ENCODE measurements around the gene LAYN. TPM values are rescaled to one million over a fixed set of nuclear protein-coding genes. Genes with fewer than 3 reads are reported as not detected.

Gene LAYN
- total RNA-seq, 2 experiments from 2014 or later, result 92.2 to 93.7 TPM

DNA sequence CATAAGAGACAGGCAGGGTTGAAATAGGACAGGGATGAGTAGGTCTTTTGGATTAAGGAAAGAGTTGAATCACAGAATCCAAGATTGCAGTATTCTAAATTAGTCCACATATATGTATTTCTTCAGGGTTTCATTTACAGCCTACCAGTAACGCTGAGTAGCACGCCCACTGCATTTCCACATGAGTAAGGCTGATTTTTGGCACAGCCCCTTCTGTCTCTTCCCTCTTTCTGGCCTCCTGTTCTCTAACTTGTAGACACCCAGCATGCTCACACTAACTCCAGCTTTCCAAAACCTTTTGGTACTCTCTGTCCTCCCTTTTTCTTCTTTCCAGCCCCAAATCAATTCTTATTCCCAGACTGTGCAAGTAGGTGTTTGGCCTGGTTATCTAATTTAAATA, 58.0 kb downstream of the LAYN start:
- H3K36me3 Mint-ChIP-seq (ENCODE audit: low read depth), result peaks cover 3% of the 10 kb centered on the region
- peaks cover 8% of the 10 kb centered on the region for H3K27me3 Mint-ChIP-seq
- POLR2A ChIA-PET, result no interaction called here
- H3K4me1 Mint-ChIP-seq (ENCODE audit: low read depth), result peaks cover 13% of the 10 kb centered on the region
- H3K4me3 Mint-ChIP-seq, result no peak overlapping the region
- DNase-seq, result no peak
- no peak for ATAC-seq
- CTCF ChIA-PET, result interaction anchor here (1.6 to 4.3 kb wide), 3 partner anchors 12 to 244 kb away, joined by 5 to 20 read pairs (median 19); no protein-coding TSS in a partner anchor
- no peak overlapping the region for H3K27ac Mint-ChIP-seq
- no peaks in the 10 kb centered on the region for H3K9me3 Mint-ChIP-seq
- intact Hi-C loops (cut with micrococcal nuclease), result no loop called here
- TF ChIP-seq, protein P1, sequence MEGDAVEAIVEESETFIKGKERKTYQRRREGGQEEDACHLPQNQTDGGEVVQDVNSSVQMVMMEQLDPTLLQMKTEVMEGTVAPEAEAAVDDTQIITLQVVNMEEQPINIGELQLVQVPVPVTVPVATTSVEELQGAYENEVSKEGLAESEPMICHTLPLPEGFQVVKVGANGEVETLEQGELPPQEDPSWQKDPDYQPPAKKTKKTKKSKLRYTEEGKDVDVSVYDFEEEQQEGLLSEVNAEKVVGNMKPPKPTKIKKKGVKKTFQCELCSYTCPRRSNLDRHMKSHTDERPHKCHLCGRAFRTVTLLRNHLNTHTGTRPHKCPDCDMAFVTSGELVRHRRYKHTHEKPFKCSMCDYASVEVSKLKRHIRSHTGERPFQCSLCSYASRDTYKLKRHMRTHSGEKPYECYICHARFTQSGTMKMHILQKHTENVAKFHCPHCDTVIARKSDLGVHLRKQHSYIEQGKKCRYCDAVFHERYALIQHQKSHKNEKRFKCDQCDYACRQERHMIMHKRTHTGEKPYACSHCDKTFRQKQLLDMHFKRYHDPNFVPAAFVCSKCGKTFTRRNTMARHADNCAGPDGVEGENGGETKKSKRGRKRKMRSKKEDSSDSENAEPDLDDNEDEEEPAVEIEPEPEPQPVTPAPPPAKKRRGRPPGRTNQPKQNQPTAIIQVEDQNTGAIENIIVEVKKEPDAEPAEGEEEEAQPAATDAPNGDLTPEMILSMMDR (IDR thresholded peaks at IDR 0.05), result no peak

DNA sequence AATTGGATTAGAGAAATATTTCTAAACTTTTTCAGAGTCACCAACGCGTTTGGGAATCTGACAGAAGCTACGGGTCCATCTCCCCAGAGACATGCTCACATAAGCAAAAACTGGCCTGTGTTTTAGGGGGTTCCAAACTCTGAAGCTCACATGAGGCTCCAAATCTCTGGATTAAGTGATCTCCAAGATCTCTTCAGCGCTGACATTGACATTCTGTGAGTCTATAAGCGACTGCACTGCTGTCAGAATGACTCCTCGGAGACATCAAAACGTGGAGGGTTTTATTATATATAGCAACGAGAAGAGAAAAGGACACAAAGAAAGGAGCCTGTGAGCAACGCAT, 61.1 kb downstream of the LAYN start:
- ATAC-seq (no peak), DNase-seq (no peak)
- Mint-ChIP-seq H3K27me3 (peaks cover 2% of the 10 kb centered on the region), H3K36me3 (ENCODE audit: low read depth) (peaks cover 6% of the 10 kb centered on the region), H3K27ac (peak overlapping the region; percentile 90), H3K4me1 (ENCODE audit: low read depth) (peaks cover 28% of the 10 kb centered on the region), H3K9me3 (no peaks in the 10 kb centered on the region), H3K4me3 (peak overlapping the region; percentile 79)
- CTCF ChIA-PET, result interaction anchor here (0.6 to 1.6 kb wide), 6 partner anchors 15 to 176 kb away, joined by 3 to 7 read pairs (median 6); partner anchors contain the start of gene PPP2R1B
- TF ChIP-seq, protein P1 (IDR thresholded peaks at IDR 0.05), result no peak
- POLR2A ChIA-PET, result no interaction called here
- intact Hi-C loops (cut with micrococcal nuclease), result loop anchor here (1.0 kb wide), 1 partner anchor 176 kb away; no protein-coding TSS in a partner anchor

DNA sequence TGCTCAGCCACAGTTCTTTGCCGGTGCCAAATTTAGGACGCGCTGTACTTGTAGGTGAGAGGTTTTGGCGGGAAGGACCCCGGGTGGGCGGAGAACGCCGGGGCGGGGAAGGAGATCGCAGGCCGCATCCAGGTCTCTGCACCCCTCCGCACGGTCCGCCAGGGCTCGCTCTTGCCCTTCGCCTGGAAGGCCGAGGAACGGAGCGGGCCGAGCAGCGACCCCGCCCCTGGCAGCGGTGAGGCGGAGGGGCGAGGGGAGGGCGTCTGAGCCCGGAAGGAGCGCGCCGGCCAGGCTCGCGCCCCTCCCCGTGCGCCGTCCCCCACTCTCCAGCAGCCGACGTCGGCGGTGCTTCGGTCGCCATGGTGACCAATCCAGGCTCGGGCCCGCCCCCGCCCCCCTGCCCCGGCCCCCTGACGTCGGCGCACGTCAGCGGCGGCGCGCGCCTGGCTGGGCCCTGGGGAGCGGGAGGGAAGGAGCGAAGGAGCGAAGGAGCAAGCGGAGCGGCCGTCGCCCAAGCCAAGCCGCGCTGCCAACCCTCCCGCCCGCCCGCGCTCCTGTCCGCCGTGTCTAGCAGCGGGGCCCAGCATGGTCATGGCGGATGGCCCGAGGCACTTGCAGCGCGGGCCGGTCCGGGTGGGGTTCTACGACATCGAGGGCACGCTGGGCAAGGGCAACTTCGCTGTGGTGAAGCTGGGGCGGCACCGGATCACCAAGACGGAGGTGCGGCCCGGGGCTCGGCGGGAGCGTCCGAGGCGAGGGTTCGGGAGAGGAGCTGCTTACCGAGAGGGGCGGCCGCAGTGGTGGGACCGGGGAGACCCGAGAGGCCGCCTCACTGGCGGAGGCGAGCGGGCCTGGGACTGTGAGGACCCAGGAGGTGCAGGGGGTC, 61.7 kb downstream of the LAYN start, which contains the start of gene SIK2:
TSS of gene SIK2 (plus strand) at position 471 of the 886 bp plus-strand sequence. CDS start at position 586, 115 bp downstream.
- peak; percentile 94 for DNase-seq
- intact Hi-C loops (cut with micrococcal nuclease), result loop anchor here (1.0 kb wide), 1 partner anchor 175 kb away; no protein-coding TSS in a partner anchor
- TF ChIP-seq, protein P1 (IDR thresholded peaks at IDR 0.05), result peak; percentile 74
- Mint-ChIP-seq H3K4me1 (ENCODE audit: low read depth) (peaks cover 28% of the 10 kb centered on the region), H3K9me3 (no peaks in the 10 kb centered on the region), H3K4me3 (peak within 1 kb of the TSS; percentile 92), H3K27me3 (no peaks in the 10 kb centered on the region), H3K36me3 (ENCODE audit: low read depth) (peaks cover 6% of the 10 kb centered on the region), H3K27ac (peak within 1 kb of the TSS; percentile 93)
- ATAC-seq, result peak; percentile 93
- CTCF ChIA-PET, result interaction anchor here (0.9 to 3.1 kb wide), 8 partner anchors 15 to 238 kb away, joined by 6 to 31 read pairs (median 7); partner anchors contain the start of gene PPP2R1B
- POLR2A ChIA-PET, result interaction anchor here (0.7 to 1.5 kb wide), 4 partner anchors 9 to 226 kb away, joined by 3 to 5 read pairs (median 3); partner anchors contain the start of gene PPP2R1B

DNA sequence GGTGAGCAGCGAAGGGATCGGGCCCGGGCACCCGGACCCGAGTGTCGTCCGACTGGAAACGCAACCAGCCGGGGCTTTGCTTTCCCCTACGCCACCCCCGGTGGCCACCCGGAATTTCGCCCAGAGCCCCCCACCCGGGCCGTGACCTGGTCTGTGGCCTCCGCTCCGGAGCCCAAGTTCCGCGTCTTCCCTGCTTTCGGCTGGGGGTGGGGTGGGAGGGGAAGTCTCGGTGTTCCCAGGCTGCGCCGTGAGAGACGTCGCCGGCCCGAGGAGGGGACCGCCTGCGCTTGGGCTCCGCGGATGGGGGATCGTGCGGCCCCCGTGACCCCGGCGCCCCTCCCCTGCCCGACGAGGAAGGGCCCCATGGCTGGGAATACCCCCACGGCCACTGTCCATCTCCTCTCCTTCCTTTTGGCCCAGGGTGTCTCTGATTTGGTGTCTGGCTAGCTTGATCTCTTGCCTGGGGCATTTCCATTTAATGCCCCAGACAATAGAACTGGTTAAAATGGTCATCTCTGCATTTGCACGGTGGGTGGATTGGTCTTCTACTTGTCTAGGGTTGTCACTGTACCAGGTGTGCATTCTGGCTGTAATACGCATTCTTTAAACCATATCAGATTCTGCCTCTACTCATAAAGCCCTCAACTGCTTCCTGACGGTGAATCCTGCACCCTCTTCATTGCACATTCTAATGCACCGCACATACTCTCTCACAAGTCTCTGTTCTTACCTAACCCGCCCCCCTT, 62.5 kb downstream of the LAYN start:
- peak overlapping the region; percentile 92 for H3K4me3 Mint-ChIP-seq
- DNase-seq, result peak; percentile 50
- CTCF ChIA-PET, result interaction anchor here (1.2 to 3.1 kb wide), 10 partner anchors 10 to 237 kb away, joined by 3 to 31 read pairs (median 8); partner anchors contain the start of gene PPP2R1B
- H3K27me3 Mint-ChIP-seq, result no peaks in the 10 kb centered on the region
- TF ChIP-seq, protein P1 (IDR thresholded peaks at IDR 0.05), result no peak
- no peaks in the 10 kb centered on the region for H3K9me3 Mint-ChIP-seq
- intact Hi-C loops (cut with micrococcal nuclease), result no loop called here
- H3K27ac Mint-ChIP-seq, result peak overlapping the region; percentile 93
- ATAC-seq, result no peak
- H3K4me1 Mint-ChIP-seq (ENCODE audit: low read depth), result peaks cover 28% of the 10 kb centered on the region
- H3K36me3 Mint-ChIP-seq (ENCODE audit: low read depth), result peaks cover 6% of the 10 kb centered on the region
- POLR2A ChIA-PET, result interaction anchor here (0.7 to 1.5 kb wide), 4 partner anchors 10 to 225 kb away, joined by 3 to 5 read pairs (median 3); partner anchors contain the start of gene PPP2R1B

All from activated CD8-positive, alpha-beta T cell treated with anti-CD3 and anti-CD28 coated beads for 36 hours (primary cell).